Measurements from ENCODE around the gene PIGK. TPM values are rescaled to one million over a fixed set of nuclear protein-coding genes. Genes with fewer than 3 reads are reported as not detected.

The PIGK gene
- total RNA-seq, 4 donors from 2014 or later, result 23.5 to 41.0 (median 28.3) TPM

DNA sequence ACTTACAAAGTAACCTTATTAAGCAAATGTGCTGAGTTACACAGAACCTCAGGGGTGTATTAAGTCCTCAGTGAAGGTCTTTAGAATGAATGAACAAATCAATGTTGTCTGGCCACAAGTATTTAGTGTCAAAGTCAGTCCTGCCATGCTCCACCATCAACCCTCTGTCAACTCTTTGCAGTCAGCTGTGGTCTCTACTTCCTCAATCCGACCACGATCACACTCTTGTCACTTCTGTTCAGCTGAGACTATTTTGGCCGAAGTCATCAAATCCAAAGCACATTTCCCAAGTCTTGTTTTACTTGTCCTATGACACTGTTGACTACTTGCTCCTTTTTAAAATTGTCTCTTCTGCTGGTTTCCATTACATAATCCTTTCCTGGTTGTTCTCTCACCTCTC lies 178.4 kb downstream of the PIGK start:
- TF ChIP-seq POLR2A (IDR thresholded peaks at IDR 0.05) (no peak), CTCF (IDR thresholded peaks at IDR 0.05) (no peak)
- Histone ChIP-seq H3K9me3 (no peaks in the 10 kb centered on the region), H3K36me3 (no peaks in the 10 kb centered on the region), H3K27ac (no peak overlapping the region), H3K27me3 (no peaks in the 10 kb centered on the region), H3K4me3 (replicated peaks in 1 of 3) (no peak overlapping the region), H3K4me1 (no peaks in the 10 kb centered on the region)
- 86% methylated on average over 3 of the region's 3 CpGs for WGBS, 2 donors
- DNase-seq, result no peak
- intact Hi-C loops (cut with DNase I), result no loop called here

- intact Hi-C loops (cut with DNase I), result no loop called here
- WGBS, 2 donors, result 84 to 89% methylated on average over 8 of the region's 8 CpGs
- Histone ChIP-seq H3K36me3 (no peaks in the 10 kb centered on the region), H3K27me3 (no peaks in the 10 kb centered on the region), H3K9me3 (no peaks in the 10 kb centered on the region), H3K27ac (no peak overlapping the region), H3K4me3 (replicated peaks in 1 of 3) (no peak overlapping the region), H3K4me1 (no peaks in the 10 kb centered on the region)
- TF ChIP-seq CTCF (IDR thresholded peaks at IDR 0.05) (no peak), POLR2A (IDR thresholded peaks at IDR 0.05) (no peak)
- no peak for DNase-seq
These were observed 179.5 kb downstream of the PIGK start for GRCh38 chr1:77039739-77040138.

DNA sequence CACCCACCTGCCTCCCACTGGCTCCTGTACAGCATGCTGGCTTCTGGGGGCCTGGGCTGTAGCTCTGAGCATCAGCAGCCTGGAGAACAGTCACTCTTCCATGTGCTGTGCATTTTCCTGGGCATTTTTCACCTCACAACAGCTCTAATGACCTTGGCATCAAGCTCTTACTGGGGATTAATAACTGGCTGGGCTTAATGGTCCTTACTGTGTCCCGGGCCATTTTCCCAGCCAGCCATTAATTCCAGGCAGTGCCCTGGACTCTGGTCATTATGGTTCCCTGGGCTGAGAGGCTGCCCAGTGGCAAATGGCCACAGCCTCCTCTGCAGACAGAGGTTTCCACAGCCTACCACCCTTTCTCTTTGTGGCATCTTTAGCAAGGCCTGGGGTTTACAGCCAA lies 180.1 kb downstream of the PIGK start:
- Histone ChIP-seq H3K27ac (no peak overlapping the region), H3K9me3 (no peaks in the 10 kb centered on the region), H3K4me3 (replicated peaks in 1 of 3) (no peak overlapping the region), H3K4me1 (no peaks in the 10 kb centered on the region), H3K27me3 (no peaks in the 10 kb centered on the region), H3K36me3 (no peaks in the 10 kb centered on the region)
- TF ChIP-seq POLR2A (IDR thresholded peaks at IDR 0.05) (no peak), CTCF (IDR thresholded peaks at IDR 0.05) (no peak)
- no peak for DNase-seq
- 100% methylated on average over 1 of the region's 1 CpG for WGBS, 2 donors
- intact Hi-C loops (cut with DNase I), result no loop called here

Small RNA genes within 50 kb of the gene (microRNA-seq; reads per million reads assigned to microRNA genes)
- not detected for gene MIR7156

Small RNA genes within 50 kb of the gene (small RNA-seq; reads per million reads assigned to genes)
- gene MIR7156, result not detected

Other genes with a start within 250 kb of the PIGK start
- gene AK5, start 62.6 kb upstream of the PIGK start, total RNA-seq, result 1 to 10 TPM in 1 of 4 donors, under 1 TPM in 2, not detected in 1; 0.17 to 1.6 (median 0.56) TPM